Endothelial cell of umbilical vein (primary cell): Measurements from ENCODE around the gene RBM4B. TPM values are rescaled to one million over a fixed set of nuclear protein-coding genes. Genes with fewer than 3 reads are reported as not detected.

Source experiments
- BruUV-seq: library from RNA; stranded (reverse); fragments of 400-500 nt; replicated peaks from 2 replicates; lab custom pipeline; 2021; lab: Mats Ljungman, UMichigan
- CTCF ChIA-PET: fragments of 300-600, 350-600 bp; sonication (Branson Sonifier 250); formaldehyde crosslinking; loops from one replicate; lab custom pipeline; 2021; ENCODE audit warnings: antibody characterized with exemption, inconsistent platforms; lab: Charles Lee
- POLR2A ChIA-PET: fragments of 300-600, 350-600 bp; sonication (Branson Sonifier 250); formaldehyde crosslinking; loops from one replicate; lab custom pipeline; 2021; ENCODE audit warnings: antibody characterized with exemption, inconsistent platforms; lab: Charles Lee
- DNase-seq: peaks from one replicate; pipeline ENCODE4 v3.0.0-alpha.2; 2011; ENCODE audit warnings: low read depth, low spot score
- FAIRE-seq: peaks from 2 replicates; lab custom pipeline; 2011; peaks lifted over from hg19 to GRCh38; lab: Jason Lieb, UNC
- H2AFZ ChIP-seq: 2 replicates; pipeline ENCODE4 v1.6.0; 2012; ENCODE audit warnings: low read depth, low read length, control low read depth, inconsistent platforms
- H3K27ac ChIP-seq: 2 replicates; pipeline ENCODE4 v1.5.1; 2011; ENCODE audit warnings: low read depth, mild to moderate bottlenecking, control low read depth, low read length, moderate library complexity; ENCODE audit not compliant: insufficient read depth
- H3K27me3 ChIP-seq, 2 experiments: 2 replicates each; pipeline versions ENCODE4 v1.6.0 to v1.6.1; 2011; ENCODE audit warnings: low read length in 2 of 2, mixed read lengths in 1 of 2; ENCODE audit not compliant: control insufficient read depth in 2 of 2, insufficient read depth in 2 of 2
- H3K36me3 ChIP-seq, 2 experiments: 2 replicates in 1 of 2; 3 replicates in 1 of 2; pipeline ENCODE4 v1.5.1; 2011; ENCODE audit warnings: low read length in 2 of 2, mild to moderate bottlenecking in 1 of 2, moderate library complexity in 1 of 2; ENCODE audit not compliant: control insufficient read depth in 2 of 2, insufficient read depth in 2 of 2; ENCODE audit errors: extremely low read depth in 1 of 2
- H3K4me1 ChIP-seq: 3 replicates; pipeline ENCODE4 v1.5.1; 2011; ENCODE audit warnings: mild to moderate bottlenecking, low read length; ENCODE audit not compliant: control insufficient read depth, insufficient read depth; ENCODE audit errors: extremely low read depth
- H3K4me2 ChIP-seq: 2 replicates; pipeline ENCODE4 v1.6.1; 2011; ENCODE audit warnings: low read length, control low read depth, mixed read lengths; ENCODE audit not compliant: insufficient read depth
- H3K4me3 ChIP-seq, 3 experiments: fragments of 200-600 bp in 1 of 3; sonication (generic), shearing (Covaris generic) in 1 of 3; replicated peaks in 1 of 3; 2 replicates each; pipeline ENCODE4 v1.5.1; 2011 to 2016; ENCODE audit warnings: control low read depth in 3 of 3, low read length in 3 of 3, mild to moderate bottlenecking in 2 of 3, inconsistent platforms in 1 of 3, low read depth in 1 of 3, moderate library complexity in 1 of 3; ENCODE audit not compliant: insufficient read depth in 1 of 3
- H3K79me2 ChIP-seq: 2 replicates; pipeline ENCODE4 v1.6.0; 2012; ENCODE audit warnings: low read length, inconsistent platforms; ENCODE audit not compliant: control insufficient read depth, insufficient read depth
- H3K9ac ChIP-seq: replicated peaks from 2 replicates; pipeline ENCODE3; 2011; ENCODE audit warnings: low read length, control low read depth; ENCODE audit not compliant: insufficient read depth; ENCODE audit errors: extremely low read depth
- H3K9me1 ChIP-seq: replicated peaks from 3 replicates; pipeline ENCODE4 v1.6.0; 2011; ENCODE audit warnings: mild to moderate bottlenecking, low read length; ENCODE audit not compliant: control insufficient read depth, insufficient read depth; ENCODE audit errors: extremely low read depth
- H3K9me3 ChIP-seq: replicated peaks from 2 replicates; pipeline ENCODE4 v1.5.1; 2012; ENCODE audit warnings: low read length, inconsistent platforms; ENCODE audit not compliant: control insufficient read depth, insufficient read depth
- H4K20me1 ChIP-seq: replicated peaks from 2 replicates; pipeline ENCODE3; 2011; ENCODE audit warnings: mild to moderate bottlenecking, low read length; ENCODE audit not compliant: control insufficient read depth, insufficient read depth; ENCODE audit errors: extremely low read depth
- EZH2 ChIP-seq: IDR thresholded peaks from 2 replicates; pipeline ENCODE4 v1.6.1; 2012; ENCODE audit warnings: borderline replicate concordance, low read depth, mild to moderate bottlenecking, moderate library complexity, low read length, inconsistent platforms; ENCODE audit not compliant: severe bottlenecking
- FOS ChIP-seq: IDR thresholded peaks from 2 replicates; pipeline ENCODE4 v1.6.1; 2011; ENCODE audit warnings: mild to moderate bottlenecking, low read length, moderate library complexity, borderline replicate concordance; ENCODE audit not compliant: insufficient read depth
- GATA2 ChIP-seq: IDR thresholded peaks from 2 replicates; pipeline ENCODE4 v1.7.0; 2011; ENCODE audit warnings: low read depth, mild to moderate bottlenecking, moderate library complexity, mixed read lengths, low read length; ENCODE audit not compliant: insufficient read length, insufficient read depth
- JUN ChIP-seq: IDR thresholded peaks from 2 replicates; pipeline ENCODE4 v1.6.1; 2011; ENCODE audit warnings: borderline replicate concordance, low read depth; ENCODE audit not compliant: insufficient read length, insufficient read depth
- MYC ChIP-seq: IDR thresholded peaks from one replicate; pipeline ENCODE4 v1.6.1; 2011; ENCODE audit warnings: mild to moderate bottlenecking, low read depth, low read length
- POLR2A ChIP-seq: IDR thresholded peaks from 2 replicates; pipeline ENCODE4 v1.6.1; 2012; ENCODE audit warnings: low read depth, mild to moderate bottlenecking, control low read depth, low read length
- POLR2AphosphoS5 ChIP-seq: IDR thresholded peaks from 2 replicates; pipeline ENCODE4 v1.6.1; 2012; ENCODE audit warnings: low read depth, mild to moderate bottlenecking, control low read depth, low read length, moderate library complexity; ENCODE audit not compliant: insufficient read depth
- dilution Hi-C: fragments of 300-500 bp; cut with MboI; formaldehyde crosslinking; loops from one replicate; pipeline ENCODE4 v1.15.0; 2019; ENCODE audit warnings: low sequenced_read_pairs; ENCODE audit not compliant: extremely low pct_ligation_motif_present
- intact Hi-C: fragments of 100-400 bp; cut with micrococcal nuclease; formaldehyde crosslinking; loops from one replicate; pipeline ENCODE4 v1.10.0; 2022
- polyA plus RNA-seq, 4 experiments: library from polyadenylated mRNA; depleted of rRNA in 3 of 4; stranded (reverse) in 3 of 4; unstranded in 1 of 4; fragments of >200 nt; gene quantifications; 2 replicates each; pipeline versions ENCODE4 v1.2.1 to v1.2.3, GENCODE V29; 2011 to 2012; ENCODE audit warnings: missing spikeins in 1 of 4
- total RNA-seq: library from RNA; stranded (reverse); gene quantifications from 2 replicates; pipeline ENCODE4 v1.2.3, GENCODE V29; 2021
- TF ChIP-seq, protein P1 (sequence below): IDR thresholded peaks from 2 replicates; pipeline ENCODE4 v1.6.1; 2011; ENCODE audit not compliant: insufficient read depth, insufficient read length
- TF ChIP-seq, protein P2 (sequence below), 2 donors: IDR thresholded peaks; 1 replicate in 1 of 2; 2 replicates in 1 of 2; pipeline ENCODE4 v1.5.1; 2011; ENCODE audit warnings: low read length in 2 of 2, mild to moderate bottlenecking in 2 of 2, moderate library complexity in 2 of 2, control low read depth in 1 of 2, inconsistent platforms in 1 of 2, low read depth in 1 of 2; ENCODE audit not compliant: insufficient read depth in 1 of 2; ENCODE audit errors: extremely low read depth in 1 of 2

Gene RBM4B
- total and polyA plus RNA-seq, 2 donors (not counting 3 experiments of a cell fraction or from before 2014, with no cell fraction given): 22.2 to 31.2 TPM

- FAIRE-seq: no peak
- no peaks in the 10 kb centered on the region for H3K36me3 ChIP-seq
- BruUV-seq: no TSS peak
- no peaks in the 10 kb centered on the region for H4K20me1 ChIP-seq
- H3K9me3 ChIP-seq: no peaks in the 10 kb centered on the region
- no peaks in the 10 kb centered on the region for H3K79me2 ChIP-seq
- no peaks in the 10 kb centered on the region for H3K9me1 ChIP-seq
- CTCF ChIA-PET: interaction anchor here (1.2 to 1.3 kb wide), 2 partner anchors 13 to 17 kb away, joined by 3 to 4 read pairs; no protein-coding TSS in a partner anchor
- no peak overlapping the region for H2AFZ ChIP-seq
- dilution Hi-C loops (no loop called here), intact Hi-C loops (no loop called here)
- H3K4me2 ChIP-seq: no peak overlapping the region
- no peaks in the 10 kb centered on the region for H3K4me1 ChIP-seq
- TF ChIP-seq, protein P1, sequence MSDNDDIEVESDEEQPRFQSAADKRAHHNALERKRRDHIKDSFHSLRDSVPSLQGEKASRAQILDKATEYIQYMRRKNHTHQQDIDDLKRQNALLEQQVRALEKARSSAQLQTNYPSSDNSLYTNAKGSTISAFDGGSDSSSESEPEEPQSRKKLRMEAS: no peak
- TF ChIP-seq POLR2AphosphoS5 (no peak), JUN (no peak), FOS (no peak), POLR2A (no peak), MYC (no peak), EZH2 (no peak), GATA2 (no peak)
- TF ChIP-seq, protein P2, sequence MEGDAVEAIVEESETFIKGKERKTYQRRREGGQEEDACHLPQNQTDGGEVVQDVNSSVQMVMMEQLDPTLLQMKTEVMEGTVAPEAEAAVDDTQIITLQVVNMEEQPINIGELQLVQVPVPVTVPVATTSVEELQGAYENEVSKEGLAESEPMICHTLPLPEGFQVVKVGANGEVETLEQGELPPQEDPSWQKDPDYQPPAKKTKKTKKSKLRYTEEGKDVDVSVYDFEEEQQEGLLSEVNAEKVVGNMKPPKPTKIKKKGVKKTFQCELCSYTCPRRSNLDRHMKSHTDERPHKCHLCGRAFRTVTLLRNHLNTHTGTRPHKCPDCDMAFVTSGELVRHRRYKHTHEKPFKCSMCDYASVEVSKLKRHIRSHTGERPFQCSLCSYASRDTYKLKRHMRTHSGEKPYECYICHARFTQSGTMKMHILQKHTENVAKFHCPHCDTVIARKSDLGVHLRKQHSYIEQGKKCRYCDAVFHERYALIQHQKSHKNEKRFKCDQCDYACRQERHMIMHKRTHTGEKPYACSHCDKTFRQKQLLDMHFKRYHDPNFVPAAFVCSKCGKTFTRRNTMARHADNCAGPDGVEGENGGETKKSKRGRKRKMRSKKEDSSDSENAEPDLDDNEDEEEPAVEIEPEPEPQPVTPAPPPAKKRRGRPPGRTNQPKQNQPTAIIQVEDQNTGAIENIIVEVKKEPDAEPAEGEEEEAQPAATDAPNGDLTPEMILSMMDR (IDR thresholded peaks at IDR 0.05; ENCODE audit: extremely low read depth in 1 of 2, insufficient read depth in 1 of 2, low read depth in 1 of 2, low read length in 2 of 2): no peak
- no peak overlapping the region for H3K27ac ChIP-seq
- no peak overlapping the region for H3K4me3 ChIP-seq
- POLR2A ChIA-PET: no interaction called here
- H3K9ac ChIP-seq: no peak overlapping the region
- no peak for DNase-seq
- no peaks in the 10 kb centered on the region for H3K27me3 ChIP-seq
These were observed 31.0 kb upstream of the RBM4B start for GRCh38 chr11:66708701-66709100.
